Ishikawa (cell line): ENCODE measurements around the gene RBBP7.

Experiments
- CEBPB ChIP-seq: IDR thresholded peaks from 2 replicates; pipeline ENCODE4 v1.6.1; 2012
- CREB1 ChIP-seq: IDR thresholded peaks from 2 replicates; pipeline ENCODE4 v1.6.1; 2012; ENCODE audit warnings: low read depth
- EGR1 ChIP-seq: IDR thresholded peaks from 2 replicates; pipeline ENCODE4 v1.6.1; 2012
- EP300 ChIP-seq: IDR thresholded peaks from 2 replicates; pipeline ENCODE4 v1.6.1; 2012; ENCODE audit warnings: borderline replicate concordance
- FOXM1 ChIP-seq: IDR thresholded peaks from 2 replicates; pipeline ENCODE4 v1.6.1; 2012; ENCODE audit warnings: low read depth, borderline replicate concordance
- NFIC ChIP-seq: IDR thresholded peaks from 2 replicates; pipeline ENCODE4 v1.6.1; 2012
- RAD21 ChIP-seq: IDR thresholded peaks from 2 replicates; pipeline ENCODE4 v1.6.1; 2012; ENCODE audit warnings: low read depth
- TAF1 ChIP-seq: IDR thresholded peaks from 2 replicates; pipeline ENCODE4 v1.6.1; 2012; ENCODE audit warnings: low read depth, mild to moderate bottlenecking
- TCF12 ChIP-seq: IDR thresholded peaks from 2 replicates; pipeline ENCODE4 v1.6.1; 2012; ENCODE audit warnings: low read depth
- TEAD4 ChIP-seq: IDR thresholded peaks from 2 replicates; pipeline ENCODE4 v1.6.1; 2012
- YY1 ChIP-seq: IDR thresholded peaks from 2 replicates; pipeline ENCODE4 v1.6.1; 2012; ENCODE audit warnings: low read depth
- ZBTB7A ChIP-seq: IDR thresholded peaks from 2 replicates; pipeline ENCODE4 v1.6.1; 2012; ENCODE audit warnings: low read depth
- TF ChIP-seq, protein P1 (sequence below): IDR thresholded peaks from 2 replicates; pipeline ENCODE4 v1.6.1; 2012; ENCODE audit warnings: low read depth, mild to moderate bottlenecking
- TF ChIP-seq, protein P2 (sequence below): IDR thresholded peaks from 2 replicates; pipeline ENCODE4 v1.6.1; 2012
- TF ChIP-seq, protein P3 (sequence below): IDR thresholded peaks from 2 replicates; pipeline ENCODE4 v1.6.1; 2012

The RBBP7 gene

DNA sequence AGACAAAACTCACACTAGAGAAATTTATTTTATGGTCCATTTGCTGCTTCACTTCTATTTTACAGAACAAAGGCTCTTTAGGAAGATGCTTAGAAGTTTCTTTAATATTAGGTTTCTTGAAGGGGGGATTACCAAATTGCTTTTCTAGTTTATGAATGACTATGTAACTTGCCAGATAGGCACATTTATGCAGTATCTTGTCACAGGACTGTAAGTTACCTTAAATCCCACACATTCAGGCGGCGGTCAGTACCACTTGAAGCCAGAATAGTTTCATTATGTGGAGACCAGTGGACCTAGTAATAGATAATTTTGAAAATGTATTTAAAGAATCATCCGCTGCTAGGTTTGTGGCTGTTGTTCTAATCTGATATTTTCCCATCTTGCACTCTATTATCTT lies 18.3 kb downstream of the RBBP7 start:
- no peak for TF ChIP-seq CEBPB
- TF ChIP-seq, protein P1, sequence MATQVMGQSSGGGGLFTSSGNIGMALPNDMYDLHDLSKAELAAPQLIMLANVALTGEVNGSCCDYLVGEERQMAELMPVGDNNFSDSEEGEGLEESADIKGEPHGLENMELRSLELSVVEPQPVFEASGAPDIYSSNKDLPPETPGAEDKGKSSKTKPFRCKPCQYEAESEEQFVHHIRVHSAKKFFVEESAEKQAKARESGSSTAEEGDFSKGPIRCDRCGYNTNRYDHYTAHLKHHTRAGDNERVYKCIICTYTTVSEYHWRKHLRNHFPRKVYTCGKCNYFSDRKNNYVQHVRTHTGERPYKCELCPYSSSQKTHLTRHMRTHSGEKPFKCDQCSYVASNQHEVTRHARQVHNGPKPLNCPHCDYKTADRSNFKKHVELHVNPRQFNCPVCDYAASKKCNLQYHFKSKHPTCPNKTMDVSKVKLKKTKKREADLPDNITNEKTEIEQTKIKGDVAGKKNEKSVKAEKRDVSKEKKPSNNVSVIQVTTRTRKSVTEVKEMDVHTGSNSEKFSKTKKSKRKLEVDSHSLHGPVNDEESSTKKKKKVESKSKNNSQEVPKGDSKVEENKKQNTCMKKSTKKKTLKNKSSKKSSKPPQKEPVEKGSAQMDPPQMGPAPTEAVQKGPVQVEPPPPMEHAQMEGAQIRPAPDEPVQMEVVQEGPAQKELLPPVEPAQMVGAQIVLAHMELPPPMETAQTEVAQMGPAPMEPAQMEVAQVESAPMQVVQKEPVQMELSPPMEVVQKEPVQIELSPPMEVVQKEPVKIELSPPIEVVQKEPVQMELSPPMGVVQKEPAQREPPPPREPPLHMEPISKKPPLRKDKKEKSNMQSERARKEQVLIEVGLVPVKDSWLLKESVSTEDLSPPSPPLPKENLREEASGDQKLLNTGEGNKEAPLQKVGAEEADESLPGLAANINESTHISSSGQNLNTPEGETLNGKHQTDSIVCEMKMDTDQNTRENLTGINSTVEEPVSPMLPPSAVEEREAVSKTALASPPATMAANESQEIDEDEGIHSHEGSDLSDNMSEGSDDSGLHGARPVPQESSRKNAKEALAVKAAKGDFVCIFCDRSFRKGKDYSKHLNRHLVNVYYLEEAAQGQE = no peak

DNA sequence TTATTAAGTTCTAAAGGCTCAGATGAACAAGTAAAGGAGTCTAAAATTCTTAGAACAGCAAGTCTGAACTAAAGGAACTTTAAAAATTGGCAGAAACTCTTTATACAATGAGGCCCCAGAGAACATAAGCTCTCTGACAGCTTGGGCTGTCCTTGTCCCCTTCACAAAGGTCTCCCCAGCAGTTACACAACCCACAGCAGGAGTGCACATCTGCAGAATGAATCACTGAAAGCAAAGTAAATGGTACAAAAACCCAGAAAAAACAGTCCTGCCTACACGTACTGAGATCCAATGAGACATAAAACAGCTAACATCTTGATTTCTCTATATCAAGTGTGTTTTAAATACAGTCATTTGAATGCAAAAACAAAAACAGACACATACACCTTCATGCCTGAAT lies 18.7 kb downstream of the RBBP7 start:
- TF ChIP-seq CREB1 = no peak
- no peak for TF ChIP-seq CEBPB
- TF ChIP-seq EGR1 = no peak
- TF ChIP-seq EP300 = no peak
- TF ChIP-seq TEAD4 = no peak
- no peak for TF ChIP-seq ZBTB7A
- TF ChIP-seq TCF12 = no peak
- TF ChIP-seq, protein P1 = no peak
- no peak for TF ChIP-seq FOXM1
- TF ChIP-seq YY1 = no peak
- TF ChIP-seq, protein P2, sequence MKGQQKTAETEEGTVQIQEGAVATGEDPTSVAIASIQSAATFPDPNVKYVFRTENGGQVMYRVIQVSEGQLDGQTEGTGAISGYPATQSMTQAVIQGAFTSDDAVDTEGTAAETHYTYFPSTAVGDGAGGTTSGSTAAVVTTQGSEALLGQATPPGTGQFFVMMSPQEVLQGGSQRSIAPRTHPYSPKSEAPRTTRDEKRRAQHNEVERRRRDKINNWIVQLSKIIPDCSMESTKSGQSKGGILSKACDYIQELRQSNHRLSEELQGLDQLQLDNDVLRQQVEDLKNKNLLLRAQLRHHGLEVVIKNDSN = no peak
- no peak for TF ChIP-seq TAF1
- TF ChIP-seq, protein P3, sequence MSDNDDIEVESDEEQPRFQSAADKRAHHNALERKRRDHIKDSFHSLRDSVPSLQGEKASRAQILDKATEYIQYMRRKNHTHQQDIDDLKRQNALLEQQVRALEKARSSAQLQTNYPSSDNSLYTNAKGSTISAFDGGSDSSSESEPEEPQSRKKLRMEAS = no peak
- no peak for TF ChIP-seq RAD21
- TF ChIP-seq NFIC = no peak

DNA sequence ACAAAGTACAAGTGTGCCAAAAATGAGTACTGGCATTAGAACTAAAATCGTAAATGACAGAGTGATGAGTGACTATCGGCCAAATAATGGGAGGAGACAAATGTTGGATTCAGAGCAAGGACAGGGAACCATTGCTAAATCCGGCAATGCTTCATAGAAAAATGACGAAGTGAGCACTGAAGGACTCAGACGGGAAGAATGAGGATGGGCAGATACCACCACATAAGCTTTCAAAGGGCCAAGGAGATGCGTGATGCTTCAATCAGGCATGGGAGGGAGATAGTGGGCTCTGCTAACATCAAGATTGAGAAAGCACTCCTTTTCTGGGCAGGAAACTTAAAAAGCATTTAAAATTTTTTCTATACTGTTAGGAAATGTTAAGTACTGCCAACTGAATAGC lies 21.6 kb downstream of the RBBP7 start:
- TF ChIP-seq NFIC (no peak), TCF12 (no peak), TAF1 (no peak), CREB1 (no peak), RAD21 (no peak), YY1 (no peak), CEBPB (no peak), FOXM1 (no peak), EGR1 (no peak)
- TF ChIP-seq, protein P3 = no peak
- TF ChIP-seq, protein P1 = no peak

DNA sequence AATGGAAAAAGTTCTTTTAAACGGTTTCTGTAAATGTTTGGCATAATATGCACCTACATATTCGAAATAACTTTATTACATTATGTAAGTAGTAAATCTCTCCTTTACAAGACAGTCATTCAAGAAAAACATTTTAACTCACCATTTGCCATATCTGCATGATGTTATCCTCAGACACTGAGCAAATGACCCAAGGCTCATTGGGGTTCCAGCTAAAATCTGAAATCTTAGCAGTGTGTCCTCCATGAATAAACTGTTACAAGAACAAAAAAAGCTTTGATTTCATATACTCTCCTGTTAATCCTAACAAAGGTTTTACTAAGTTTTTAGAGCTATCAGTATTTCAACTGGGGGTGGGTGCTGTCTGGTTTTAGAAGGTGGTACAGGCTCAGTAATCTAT lies 24.5 kb downstream of the RBBP7 start:
- TF ChIP-seq TEAD4 = no peak
- TF ChIP-seq FOXM1 = no peak
- no peak for TF ChIP-seq CREB1
- TF ChIP-seq, protein P1 = no peak
- TF ChIP-seq, protein P2 = no peak
- TF ChIP-seq, protein P3 = no peak
- TF ChIP-seq CEBPB = no peak
- TF ChIP-seq NFIC = no peak
- no peak for TF ChIP-seq RAD21
- no peak for TF ChIP-seq TAF1
- no peak for TF ChIP-seq YY1
- TF ChIP-seq EGR1 = no peak
- no peak for TF ChIP-seq TCF12
